WTC11 (cell line): ENCODE measurements around the gene ARL6IP6. TPM values are rescaled to one million over a fixed set of nuclear protein-coding genes. Genes with fewer than 3 reads are reported as not detected.

ENCODE experiments used
- ATAC-seq: fragments of 200-7000 bp; cut with Tn5 transposase; 2 replicates; pipeline ENCODE4 v1.10.0; 2021; ENCODE audit warnings: mild to moderate bottlenecking, moderate library complexity
- Bru-seq: library from RNA; stranded (reverse); fragments of 400-500 nt; gene quantifications from one replicate; lab custom pipeline; 2021; lab: Mats Ljungman, UMichigan
- CTCF ChIA-PET: fragments of 300-600 bp; sonication (Branson Sonifier 250); formaldehyde crosslinking; loops from one replicate; lab custom pipeline; 2021; ENCODE audit warnings: antibody characterized with exemption; lab: Charles Lee
- POLR2A ChIA-PET: fragments of 350-600 bp; sonication (Branson Sonifier 250); formaldehyde crosslinking; loops from one replicate; lab custom pipeline; 2021; ENCODE audit warnings: antibody characterized with exemption; lab: Charles Lee
- DNase-seq: peaks from one replicate; pipeline ENCODE4 v3.0.0; 2021; ENCODE audit warnings: low spot score
- H3K27ac Mint-ChIP-seq: 2 replicates; pipeline ENCODE4 v1.8.0; 2021; ENCODE audit warnings: mixed read lengths
- H3K27me3 Mint-ChIP-seq: 2 replicates; pipeline ENCODE4 v1.8.0; 2021; ENCODE audit warnings: low read depth, mild to moderate bottlenecking, moderate library complexity, mixed read lengths
- H3K36me3 Mint-ChIP-seq: 2 replicates; pipeline ENCODE4 v1.8.0; 2021; ENCODE audit warnings: mixed read lengths
- H3K4me1 Mint-ChIP-seq: 2 replicates; pipeline ENCODE4 v1.8.0; 2022; ENCODE audit warnings: mixed read lengths
- H3K4me3 Mint-ChIP-seq: 2 replicates; pipeline ENCODE4 v1.8.0; 2021; ENCODE audit warnings: mild to moderate bottlenecking, moderate library complexity, mixed read lengths
- H3K9me3 Mint-ChIP-seq: 2 replicates; pipeline ENCODE4 v1.8.0; 2021; ENCODE audit warnings: mixed read lengths
- AFF4 ChIP-seq: sonication (generic); formaldehyde crosslinking; IDR thresholded peaks from 2 replicates; pipeline ENCODE4 v1.8.1; 2023; ENCODE audit warnings: mild to moderate bottlenecking, missing genetic modification reagents, borderline replicate concordance
- CREM ChIP-seq: sonication (generic); formaldehyde crosslinking; IDR thresholded peaks from 2 replicates; pipeline ENCODE4 v1.8.1; 2022; ENCODE audit warnings: mild to moderate bottlenecking, missing genetic modification reagents, moderate library complexity
- ERG ChIP-seq: fragments of 250-450 bp; sonication (Bioruptor Pico); IDR thresholded peaks from 2 replicates; pipeline ENCODE4 v1.8.0; 2021; ENCODE audit warnings: mild to moderate bottlenecking
- FOXP1 ChIP-seq: sonication (generic); formaldehyde crosslinking; IDR thresholded peaks from 2 replicates; pipeline ENCODE4 v1.8.0; 2022; ENCODE audit warnings: missing genetic modification reagents, mild to moderate bottlenecking, moderate library complexity, borderline replicate concordance
- GRHL2 ChIP-seq: fragments of 250-450 bp; sonication (Bioruptor Pico); IDR thresholded peaks from 2 replicates; pipeline ENCODE4 v1.8.0; 2022; ENCODE audit warnings: mild to moderate bottlenecking, moderate library complexity; ENCODE audit not compliant: insufficient replicate concordance, severe bottlenecking
- GTF2I ChIP-seq: fragments of 250-450 bp; sonication (Bioruptor Pico); conservative IDR thresholded peaks from 2 replicates; pipeline ENCODE4 v1.4.0; 2021; ENCODE audit warnings: mild to moderate bottlenecking
- JUN ChIP-seq: sonication (generic); formaldehyde crosslinking; IDR thresholded peaks from 2 replicates; pipeline ENCODE4 v1.8.0; 2023; ENCODE audit warnings: mild to moderate bottlenecking, missing genetic modification reagents
- KAT7 ChIP-seq: sonication (generic); formaldehyde crosslinking; IDR thresholded peaks from 2 replicates; pipeline ENCODE4 v1.8.1; 2023; ENCODE audit warnings: missing genetic modification reagents, mild to moderate bottlenecking, borderline replicate concordance
- MXD4 ChIP-seq: fragments of 250-450 bp; sonication (Bioruptor Pico); IDR thresholded peaks from 2 replicates; pipeline ENCODE4 v1.8.0; 2021; ENCODE audit warnings: mild to moderate bottlenecking, moderate library complexity, borderline replicate concordance
- NFATC4 ChIP-seq: fragments of 250-450 bp; sonication (Bioruptor Pico); IDR thresholded peaks from 2 replicates; pipeline ENCODE4 v1.9.0; 2021; ENCODE audit warnings: mild to moderate bottlenecking
- NFE2L1 ChIP-seq: sonication (generic); formaldehyde crosslinking; IDR thresholded peaks from 2 replicates; pipeline ENCODE4 v1.8.1; 2023; ENCODE audit warnings: missing genetic modification reagents
- PRDM15 ChIP-seq: sonication (generic); formaldehyde crosslinking; IDR thresholded peaks from 2 replicates; pipeline ENCODE4 v1.8.0; 2022; ENCODE audit warnings: missing genetic modification reagents
- PREB ChIP-seq: sonication (generic); formaldehyde crosslinking; IDR thresholded peaks from 2 replicates; pipeline ENCODE4 v1.8.1; 2022; ENCODE audit warnings: mild to moderate bottlenecking, missing genetic modification reagents, moderate library complexity, borderline replicate concordance
- TP53 ChIP-seq: sonication (generic); formaldehyde crosslinking; IDR thresholded peaks from 2 replicates; pipeline ENCODE4 v1.8.1; 2023; ENCODE audit warnings: mild to moderate bottlenecking, missing genetic modification reagents
- ZNF121 ChIP-seq: sonication (generic); formaldehyde crosslinking; IDR thresholded peaks from 2 replicates; pipeline ENCODE4 v1.8.0; 2023; ENCODE audit warnings: missing genetic modification reagents
- long read RNA-seq, 3 experiments: library from RNA in 1 of 3; library from capped mRNA in 1 of 3; library from polyadenylated mRNA in 1 of 3; unstranded in 2 of 3; stranded (forward) in 1 of 3; transcript quantifications; one replicate each; pipeline ENCODE4 v2.0.0, GENCODE V29; 2021
- total RNA-seq: library from RNA; stranded (reverse); gene quantifications from 3 replicates; pipeline ENCODE4 v1.2.3, GENCODE V29; 2021
- TF ChIP-seq, protein P1 (sequence below): fragments of 250-450 bp; sonication (Bioruptor Pico); IDR thresholded peaks from 2 replicates; pipeline ENCODE4 v2.1.2; 2022; ENCODE audit warnings: mild to moderate bottlenecking, moderate library complexity
- TF ChIP-seq, protein P2 (sequence below): sonication (generic); formaldehyde crosslinking; IDR thresholded peaks from 2 replicates; pipeline ENCODE4 v1.8.1; 2022; ENCODE audit warnings: mild to moderate bottlenecking, moderate library complexity, missing genetic modification reagents
- TF ChIP-seq, protein P3 (sequence below): sonication (generic); formaldehyde crosslinking; IDR thresholded peaks from 2 replicates; pipeline ENCODE4 v1.8.0; 2022; ENCODE audit warnings: mild to moderate bottlenecking, missing genetic modification reagents

The ARL6IP6 gene
- total RNA-seq (40.4 to 46.6 TPM (median 42.5 TPM) in 3 replicates), Bru-seq, nascent RNA (percentile 94 among the genes with signal in this experiment)
- long read RNA-seq, experiment 1, transcript ARL6IP6-201 (4 exons, 2,805 nt): major isoform, 227 of 265 reads
- long read RNA-seq, experiment 1, partial matches to known transcripts: 2 of 265 reads
- long read RNA-seq, experiment 1, other reads (novel, unspliced or antisense): 32 of 265 reads
- long read RNA-seq, experiment 2, transcript ARL6IP6-201 (4 exons, 2,805 nt): major isoform, 71 of 101 reads
- long read RNA-seq, experiment 2, partial matches to known transcripts: 3 of 101 reads
- long read RNA-seq, experiment 2, other reads (novel, unspliced or antisense): 24 of 101 reads
- long read RNA-seq, experiment 3, transcript ARL6IP6-201 (4 exons, 2,805 nt): major isoform, 183 of 216 reads
- long read RNA-seq, experiment 3, partial matches to known transcripts: 1 of 216 reads
- long read RNA-seq, experiment 3, other reads (novel, unspliced or antisense): 27 of 216 reads

DNA sequence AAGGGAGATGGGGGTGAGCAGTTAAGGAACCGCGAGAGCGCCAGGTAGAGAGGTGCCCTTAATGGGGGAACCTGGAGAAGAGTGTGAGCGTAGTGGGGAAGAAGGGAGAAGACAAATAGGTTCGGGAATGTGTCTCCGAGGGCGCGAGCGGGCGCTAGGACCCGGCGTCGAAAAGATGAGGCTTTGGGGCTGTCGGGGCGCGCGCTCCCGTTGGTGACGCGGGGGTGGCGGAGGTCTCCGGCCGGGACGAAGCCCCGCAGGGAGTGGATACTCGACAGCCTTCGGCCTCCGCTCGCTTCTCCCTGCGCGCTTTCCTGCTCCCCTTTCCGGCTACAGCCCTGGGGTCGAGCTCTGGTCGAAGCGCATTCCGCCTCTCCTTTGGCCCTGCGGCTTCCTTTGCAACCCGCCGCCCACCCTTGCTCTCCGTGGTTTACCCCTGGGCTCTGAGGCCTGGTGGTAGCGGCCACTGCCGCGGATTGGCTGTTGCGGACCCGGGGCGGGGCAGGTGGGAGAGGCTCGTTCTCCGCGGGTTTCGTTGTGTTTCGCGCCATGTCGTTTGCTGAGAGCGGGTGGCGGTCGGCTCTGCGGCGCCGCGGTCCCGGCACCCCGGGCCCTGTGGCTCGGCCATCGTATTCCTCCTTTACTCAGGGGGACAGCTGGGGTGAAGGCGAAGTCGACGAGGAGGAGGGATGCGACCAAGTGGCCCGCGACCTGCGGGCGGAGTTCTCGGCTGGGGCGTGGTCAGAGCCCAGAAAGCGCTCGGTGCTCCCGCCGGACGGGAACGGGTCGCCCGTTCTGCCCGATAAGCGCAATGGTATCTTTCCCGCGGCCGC, at the start of gene ARL6IP6:
ARL6IP6 (plus strand) TSS at position 545 of the 833 bp plus-strand sequence; CDS start at position 550, 5 bp downstream.
- CTCF ChIA-PET: no interaction called here
- POLR2A ChIA-PET: interaction anchor here (0.5 to 1.6 kb wide), 4 partner anchors 8 to 24 kb away, joined by 3 to 10 read pairs (median 6); no protein-coding TSS in a partner anchor
- ATAC-seq (peak; percentile 66), DNase-seq (peak; percentile 94)
- Mint-ChIP-seq H3K36me3 (peaks cover 43% of the 10 kb centered on the region), H3K4me3 (peak within 1 kb of the TSS; percentile 97), H3K9me3 (no peaks in the 10 kb centered on the region), H3K4me1 (peaks cover 33% of the 10 kb centered on the region), H3K27ac (peak within 1 kb of the TSS; percentile 100), H3K27me3 (no peaks in the 10 kb centered on the region)
- TF ChIP-seq NFATC4 (CRISPR knock-in tag): no peak
- no peak for TF ChIP-seq ZNF121 (CRISPR knock-in tag)
- TF ChIP-seq, protein P1, sequence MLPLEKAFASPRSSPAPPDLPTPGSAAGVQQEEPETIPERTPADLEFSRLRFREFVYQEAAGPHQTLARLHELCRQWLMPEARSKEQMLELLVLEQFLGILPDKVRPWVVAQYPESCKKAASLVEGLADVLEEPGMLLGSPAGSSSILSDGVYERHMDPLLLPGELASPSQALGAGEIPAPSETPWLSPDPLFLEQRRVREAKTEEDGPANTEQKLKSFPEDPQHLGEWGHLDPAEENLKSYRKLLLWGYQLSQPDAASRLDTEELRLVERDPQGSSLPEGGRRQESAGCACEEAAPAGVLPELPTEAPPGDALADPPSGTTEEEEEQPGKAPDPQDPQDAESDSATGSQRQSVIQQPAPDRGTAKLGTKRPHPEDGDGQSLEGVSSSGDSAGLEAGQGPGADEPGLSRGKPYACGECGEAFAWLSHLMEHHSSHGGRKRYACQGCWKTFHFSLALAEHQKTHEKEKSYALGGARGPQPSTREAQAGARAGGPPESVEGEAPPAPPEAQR (CRISPR knock-in tag): no peak
- TF ChIP-seq MXD4 (CRISPR knock-in tag): no peak
- TF ChIP-seq TP53: peak; percentile 72; the same call in 1 of the 2 replicates
- TF ChIP-seq PRDM15 (CRISPR knock-in tag): peak; percentile 12; the same call in 1 of the 2 replicates
- 0 out of 2 replicates have a peak, but pooled peaks have one; percentile 34 for TF ChIP-seq AFF4
- TF ChIP-seq CREM (CRISPR knock-in tag): no peak; the same call in 1 of the 2 replicates
- TF ChIP-seq JUN: no peak
- TF ChIP-seq GTF2I (CRISPR knock-in tag): no peak
- TF ChIP-seq, protein P2, sequence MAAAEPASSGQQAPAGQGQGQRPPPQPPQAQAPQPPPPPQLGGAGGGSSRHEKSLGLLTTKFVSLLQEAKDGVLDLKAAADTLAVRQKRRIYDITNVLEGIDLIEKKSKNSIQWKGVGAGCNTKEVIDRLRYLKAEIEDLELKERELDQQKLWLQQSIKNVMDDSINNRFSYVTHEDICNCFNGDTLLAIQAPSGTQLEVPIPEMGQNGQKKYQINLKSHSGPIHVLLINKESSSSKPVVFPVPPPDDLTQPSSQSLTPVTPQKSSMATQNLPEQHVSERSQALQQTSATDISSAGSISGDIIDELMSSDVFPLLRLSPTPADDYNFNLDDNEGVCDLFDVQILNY: peak; percentile 97
- TF ChIP-seq ERG (CRISPR knock-in tag): no peak
- TF ChIP-seq KAT7 (CRISPR knock-in tag): 0 out of 2 replicates have a peak, but pooled peaks have one; percentile 27
- TF ChIP-seq NFE2L1 (CRISPR knock-in tag): no peak; the same call in none of the 2 replicates
- TF ChIP-seq, protein P3, sequence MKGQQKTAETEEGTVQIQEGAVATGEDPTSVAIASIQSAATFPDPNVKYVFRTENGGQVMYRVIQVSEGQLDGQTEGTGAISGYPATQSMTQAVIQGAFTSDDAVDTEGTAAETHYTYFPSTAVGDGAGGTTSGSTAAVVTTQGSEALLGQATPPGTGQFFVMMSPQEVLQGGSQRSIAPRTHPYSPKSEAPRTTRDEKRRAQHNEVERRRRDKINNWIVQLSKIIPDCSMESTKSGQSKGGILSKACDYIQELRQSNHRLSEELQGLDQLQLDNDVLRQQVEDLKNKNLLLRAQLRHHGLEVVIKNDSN (CRISPR knock-in tag): no peak; the same call in none of the 2 replicates
- peak; percentile 78 for TF ChIP-seq FOXP1 (CRISPR knock-in tag)
- TF ChIP-seq PREB: peak; percentile 64; the same call in 1 of the 2 replicates
- TF ChIP-seq GRHL2 (CRISPR knock-in tag): no peak
